Measurements from ENCODE around the gene TMEM225B.

GRCh38 chr7:99599836-99600235 lies 1.8 kb downstream of the TMEM225B start:
- TF ChIP-seq CTCF (IDR thresholded peaks at IDR 0.05) (no peak), POLR2A (IDR thresholded peaks at IDR 0.05) (no peak)
